Measurements from ENCODE around the gene PLEKHG4B.

GRCh38 chr5:179401-179800, 87.4 kb downstream of the PLEKHG4B start:
- TF ChIP-seq, protein P1, sequence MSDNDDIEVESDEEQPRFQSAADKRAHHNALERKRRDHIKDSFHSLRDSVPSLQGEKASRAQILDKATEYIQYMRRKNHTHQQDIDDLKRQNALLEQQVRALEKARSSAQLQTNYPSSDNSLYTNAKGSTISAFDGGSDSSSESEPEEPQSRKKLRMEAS (IDR thresholded peaks at IDR 0.05): no peak
- TF ChIP-seq, protein P2, sequence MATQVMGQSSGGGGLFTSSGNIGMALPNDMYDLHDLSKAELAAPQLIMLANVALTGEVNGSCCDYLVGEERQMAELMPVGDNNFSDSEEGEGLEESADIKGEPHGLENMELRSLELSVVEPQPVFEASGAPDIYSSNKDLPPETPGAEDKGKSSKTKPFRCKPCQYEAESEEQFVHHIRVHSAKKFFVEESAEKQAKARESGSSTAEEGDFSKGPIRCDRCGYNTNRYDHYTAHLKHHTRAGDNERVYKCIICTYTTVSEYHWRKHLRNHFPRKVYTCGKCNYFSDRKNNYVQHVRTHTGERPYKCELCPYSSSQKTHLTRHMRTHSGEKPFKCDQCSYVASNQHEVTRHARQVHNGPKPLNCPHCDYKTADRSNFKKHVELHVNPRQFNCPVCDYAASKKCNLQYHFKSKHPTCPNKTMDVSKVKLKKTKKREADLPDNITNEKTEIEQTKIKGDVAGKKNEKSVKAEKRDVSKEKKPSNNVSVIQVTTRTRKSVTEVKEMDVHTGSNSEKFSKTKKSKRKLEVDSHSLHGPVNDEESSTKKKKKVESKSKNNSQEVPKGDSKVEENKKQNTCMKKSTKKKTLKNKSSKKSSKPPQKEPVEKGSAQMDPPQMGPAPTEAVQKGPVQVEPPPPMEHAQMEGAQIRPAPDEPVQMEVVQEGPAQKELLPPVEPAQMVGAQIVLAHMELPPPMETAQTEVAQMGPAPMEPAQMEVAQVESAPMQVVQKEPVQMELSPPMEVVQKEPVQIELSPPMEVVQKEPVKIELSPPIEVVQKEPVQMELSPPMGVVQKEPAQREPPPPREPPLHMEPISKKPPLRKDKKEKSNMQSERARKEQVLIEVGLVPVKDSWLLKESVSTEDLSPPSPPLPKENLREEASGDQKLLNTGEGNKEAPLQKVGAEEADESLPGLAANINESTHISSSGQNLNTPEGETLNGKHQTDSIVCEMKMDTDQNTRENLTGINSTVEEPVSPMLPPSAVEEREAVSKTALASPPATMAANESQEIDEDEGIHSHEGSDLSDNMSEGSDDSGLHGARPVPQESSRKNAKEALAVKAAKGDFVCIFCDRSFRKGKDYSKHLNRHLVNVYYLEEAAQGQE (IDR thresholded peaks at IDR 0.05; ENCODE audit: low read depth): no peak
- TF ChIP-seq ZBTB7A (IDR thresholded peaks at IDR 0.05; ENCODE audit: low read depth): no peak
- no peak for TF ChIP-seq EP300 (IDR thresholded peaks at IDR 0.05; ENCODE audit: borderline replicate concordance)
- no peak for TF ChIP-seq EGR1 (IDR thresholded peaks at IDR 0.05)
- no peak for TF ChIP-seq FOXM1 (IDR thresholded peaks at IDR 0.05; ENCODE audit: borderline replicate concordance, low read depth)
- TF ChIP-seq CREB1 (IDR thresholded peaks at IDR 0.05; ENCODE audit: low read depth): no peak
- no peak for TF ChIP-seq CEBPB (IDR thresholded peaks at IDR 0.05)
- TF ChIP-seq TAF1 (IDR thresholded peaks at IDR 0.05; ENCODE audit: low read depth): no peak
- no peak for TF ChIP-seq TCF12 (IDR thresholded peaks at IDR 0.05; ENCODE audit: low read depth)

All from Ishikawa (cell line).